Keratinocyte (primary cell): Measurements from ENCODE around the gene JAG2. TPM values are rescaled to one million over a fixed set of nuclear protein-coding genes. Genes with fewer than 3 reads are reported as not detected.

ENCODE experiments used
- DNase-seq: peaks from one replicate; pipeline ENCODE4 v3.0.0-alpha.2; 2011; ENCODE audit warnings: low read depth, missing footprints, low spot score
- FAIRE-seq: peaks from 2 replicates; lab custom pipeline; 2011; peaks lifted over from hg19 to GRCh38; lab: Jason Lieb, UNC
- H2AFZ ChIP-seq: 2 replicates; pipeline ENCODE4 v1.6.0; 2012; ENCODE audit warnings: low read length, control low read depth, inconsistent platforms; ENCODE audit not compliant: control insufficient read depth
- H3K27ac ChIP-seq: 2 replicates; pipeline ENCODE4 v1.5.1; 2011; ENCODE audit warnings: low read length; ENCODE audit not compliant: control insufficient read depth, insufficient read depth
- H3K27me3 ChIP-seq: 3 replicates; pipeline ENCODE4 v1.6.0; 2011; ENCODE audit warnings: low read length; ENCODE audit not compliant: control insufficient read depth, insufficient read depth; ENCODE audit errors: extremely low read depth
- H3K36me3 ChIP-seq, 2 experiments: 2 replicates in 1 of 2; 3 replicates in 1 of 2; pipeline ENCODE4 v1.5.1; 2011; ENCODE audit warnings: low read length in 2 of 2, mild to moderate bottlenecking in 1 of 2; ENCODE audit not compliant: control insufficient read depth in 2 of 2, insufficient read depth in 2 of 2; ENCODE audit errors: extremely low read depth in 1 of 2
- H3K4me1 ChIP-seq: 3 replicates; pipeline ENCODE4 v1.5.1; 2011; ENCODE audit warnings: low read length; ENCODE audit not compliant: control insufficient read depth, insufficient read depth; ENCODE audit errors: extremely low read depth
- H3K4me2 ChIP-seq: 3 replicates; pipeline ENCODE4 v1.6.0; 2011; ENCODE audit warnings: low read depth, low read length; ENCODE audit not compliant: control insufficient read depth, insufficient read depth; ENCODE audit errors: extremely low read depth
- H3K4me3 ChIP-seq, 3 experiments: fragments of 200-600 bp in 1 of 3; sonication (generic) in 1 of 3; 2 replicates in 2 of 3; 3 replicates in 1 of 3; pipeline ENCODE4 v1.5.1; 2011 to 2016; ENCODE audit warnings: low read length in 3 of 3, mild to moderate bottlenecking in 3 of 3, control low read depth in 2 of 3, inconsistent platforms in 1 of 3, low read depth in 1 of 3, mixed read lengths in 1 of 3, mixed run types in 1 of 3, moderate library complexity in 1 of 3; ENCODE audit not compliant: control insufficient read depth in 2 of 3, insufficient read depth in 2 of 3; ENCODE audit errors: extremely low read depth in 1 of 3
- H3K79me2 ChIP-seq: 2 replicates; pipeline ENCODE4 v1.6.0; 2012; ENCODE audit warnings: low read length; ENCODE audit not compliant: control insufficient read depth, insufficient read depth
- H3K9ac ChIP-seq: 3 replicates; pipeline ENCODE4 v1.6.0; 2011; ENCODE audit warnings: low read length; ENCODE audit not compliant: control insufficient read depth, insufficient read depth; ENCODE audit errors: extremely low read depth
- H3K9me1 ChIP-seq: 3 replicates; pipeline ENCODE4 v1.6.0; 2011; ENCODE audit warnings: low read length; ENCODE audit not compliant: control insufficient read depth, insufficient read depth; ENCODE audit errors: extremely low read depth
- H3K9me3 ChIP-seq: 2 replicates; pipeline ENCODE4 v1.5.1; 2012; ENCODE audit warnings: low read depth, low read length; ENCODE audit not compliant: control insufficient read depth
- H4K20me1 ChIP-seq: 3 replicates; pipeline ENCODE4 v1.6.0; 2011; ENCODE audit warnings: low read length; ENCODE audit not compliant: control insufficient read depth, insufficient read depth; ENCODE audit errors: extremely low read depth
- CTCF ChIP-seq, 3 experiments: IDR thresholded peaks in 1 of 3; conservative IDR thresholded peaks in 1 of 3; optimal IDR thresholded peaks in 1 of 3; 2 replicates in 2 of 3; 3 replicates in 1 of 3; pipeline versions ENCODE3 to v1.5.1; 2011; ENCODE audit warnings: low read length in 3 of 3, mild to moderate bottlenecking in 3 of 3, moderate library complexity in 2 of 3, control low read depth in 1 of 3, inconsistent platforms in 1 of 3; ENCODE audit not compliant: insufficient read depth in 2 of 3; ENCODE audit errors: extremely low read depth in 1 of 3
- EZH2 ChIP-seq: IDR thresholded peaks from one replicate; pipeline ENCODE4 v1.6.1; 2012; ENCODE audit warnings: inconsistent platforms, mild to moderate bottlenecking, low read length, moderate library complexity
- dilution Hi-C: fragments of 300-500 bp; cut with MboI; formaldehyde crosslinking; loops from one replicate; pipeline ENCODE4 v1.7.0; 2020; ENCODE audit warnings: low sequenced_read_pairs; ENCODE audit not compliant: extremely low pct_ligation_motif_present
- polyA plus RNA-seq, 5 experiments: library from polyadenylated mRNA; depleted of rRNA in 3 of 5; stranded (reverse) in 3 of 5; stranded (forward) in 1 of 5; unstranded in 1 of 5; fragments of >200 nt; gene quantifications; 1 replicate in 1 of 5; 2 replicates in 3 of 5; 3 replicates in 1 of 5; pipeline versions ENCODE4 v1.2.1 to v1.2.3, GENCODE V29; 2011 to 2012; ENCODE audit warnings: missing spikeins in 2 of 5, low read depth in 1 of 5, low replicate concordance in 1 of 5

The JAG2 gene
- polyA plus RNA-seq, 1 donor (not counting 4 experiments of a cell fraction or from before 2014, with no cell fraction given), result 28.3 TPM

GRCh38 chr14:105132921-105133654 is 35.5 kb downstream of the JAG2 start:
- H3K4me3 ChIP-seq, result no peak overlapping the region
- no peak overlapping the region for H3K27ac ChIP-seq
- H4K20me1 ChIP-seq, result no peaks in the 10 kb centered on the region
- TF ChIP-seq CTCF (optimal IDR thresholded peaks at IDR 0.05 in 1 of 3, IDR thresholded peaks at IDR 0.05 in 1 of 3, conservative IDR thresholded peaks at IDR 0.05 in 1 of 3; ENCODE audit: extremely low read depth in 1 of 3, insufficient read depth in 2 of 3, low read length in 3 of 3), result no peak
- H3K79me2 ChIP-seq, result no peaks in the 10 kb centered on the region
- no peak overlapping the region for H2AFZ ChIP-seq
- no peaks in the 10 kb centered on the region for H3K9me1 ChIP-seq
- no peaks in the 10 kb centered on the region for H3K27me3 ChIP-seq
- H3K4me1 ChIP-seq, result no peaks in the 10 kb centered on the region
- no peaks in the 10 kb centered on the region for H3K9me3 ChIP-seq
- no peak overlapping the region for H3K9ac ChIP-seq
- no peak for DNase-seq
- dilution Hi-C loops, result no loop called here
- no peaks in the 10 kb centered on the region for H3K36me3 ChIP-seq
- FAIRE-seq, result no peak
- H3K4me2 ChIP-seq, result no peak overlapping the region

GRCh38 chr14:105131241-105131640 is 37.3 kb downstream of the JAG2 start:
- peaks cover 10% of the 10 kb centered on the region for H3K27me3 ChIP-seq
- no peak for TF ChIP-seq EZH2
- H3K9me1 ChIP-seq, result no peaks in the 10 kb centered on the region
- FAIRE-seq, result no peak
- H3K79me2 ChIP-seq, result no peaks in the 10 kb centered on the region
- no peak overlapping the region for H3K9ac ChIP-seq
- H3K4me3 ChIP-seq, result no peak overlapping the region
- H2AFZ ChIP-seq, result no peak overlapping the region
- no peak overlapping the region for H3K4me2 ChIP-seq
- DNase-seq, result no peak
- H4K20me1 ChIP-seq, result no peaks in the 10 kb centered on the region
- no peak overlapping the region for H3K27ac ChIP-seq
- dilution Hi-C loops, result no loop called here
- no peaks in the 10 kb centered on the region for H3K4me1 ChIP-seq
- no peaks in the 10 kb centered on the region for H3K36me3 ChIP-seq
- no peaks in the 10 kb centered on the region for H3K9me3 ChIP-seq

GRCh38 chr14:105128059-105128458 is 40.5 kb downstream of the JAG2 start:
- H3K27me3 ChIP-seq, result peaks cover 38% of the 10 kb centered on the region
- no peaks in the 10 kb centered on the region for H3K9me1 ChIP-seq
- no peak for TF ChIP-seq EZH2
- no peak for TF ChIP-seq CTCF (optimal IDR thresholded peaks at IDR 0.05 in 1 of 3, IDR thresholded peaks at IDR 0.05 in 1 of 3, conservative IDR thresholded peaks at IDR 0.05 in 1 of 3; ENCODE audit: extremely low read depth in 1 of 3, insufficient read depth in 2 of 3, low read length in 3 of 3)
- H3K4me2 ChIP-seq, result no peak overlapping the region
- DNase-seq, result no peak
- no peak for FAIRE-seq
- no peaks in the 10 kb centered on the region for H3K4me1 ChIP-seq
- no peak overlapping the region for H3K4me3 ChIP-seq
- H2AFZ ChIP-seq, result no peak overlapping the region
- H3K27ac ChIP-seq, result no peak overlapping the region
- dilution Hi-C loops, result no loop called here
- no peaks in the 10 kb centered on the region for H3K36me3 ChIP-seq
- no peaks in the 10 kb centered on the region for H4K20me1 ChIP-seq
- H3K9ac ChIP-seq, result no peak overlapping the region
- H3K79me2 ChIP-seq, result no peaks in the 10 kb centered on the region
- no peaks in the 10 kb centered on the region for H3K9me3 ChIP-seq
